Endothelial cell of umbilical vein (primary cell): Measurements from ENCODE around the gene GRWD1.

Source experiments
- EZH2 ChIP-seq: IDR thresholded peaks from 2 replicates; pipeline ENCODE4 v1.6.1; 2012; ENCODE audit warnings: borderline replicate concordance, low read depth, mild to moderate bottlenecking, moderate library complexity, low read length, inconsistent platforms; ENCODE audit not compliant: severe bottlenecking
- FOS ChIP-seq: IDR thresholded peaks from 2 replicates; pipeline ENCODE4 v1.6.1; 2011; ENCODE audit warnings: mild to moderate bottlenecking, low read length, moderate library complexity, borderline replicate concordance; ENCODE audit not compliant: insufficient read depth
- JUN ChIP-seq: IDR thresholded peaks from 2 replicates; pipeline ENCODE4 v1.6.1; 2011; ENCODE audit warnings: borderline replicate concordance, low read depth; ENCODE audit not compliant: insufficient read length, insufficient read depth
- MAX ChIP-seq: IDR thresholded peaks from 2 replicates; pipeline ENCODE4 v1.6.1; 2011; ENCODE audit not compliant: insufficient read depth, insufficient read length
- POLR2A ChIP-seq: IDR thresholded peaks from 2 replicates; pipeline ENCODE4 v1.6.1; 2012; ENCODE audit warnings: low read depth, mild to moderate bottlenecking, control low read depth, low read length
- TF ChIP-seq, protein P1 (sequence below), 2 donors: IDR thresholded peaks; 1 replicate in 1 of 2; 2 replicates in 1 of 2; pipeline ENCODE4 v1.5.1; 2011; ENCODE audit warnings: low read length in 2 of 2, mild to moderate bottlenecking in 2 of 2, moderate library complexity in 2 of 2, control low read depth in 1 of 2, inconsistent platforms in 1 of 2, low read depth in 1 of 2; ENCODE audit not compliant: insufficient read depth in 1 of 2; ENCODE audit errors: extremely low read depth in 1 of 2

- TF ChIP-seq EZH2 (no peak), FOS (no peak), POLR2A (no peak), MAX (no peak), JUN (no peak)
- TF ChIP-seq, protein P1, sequence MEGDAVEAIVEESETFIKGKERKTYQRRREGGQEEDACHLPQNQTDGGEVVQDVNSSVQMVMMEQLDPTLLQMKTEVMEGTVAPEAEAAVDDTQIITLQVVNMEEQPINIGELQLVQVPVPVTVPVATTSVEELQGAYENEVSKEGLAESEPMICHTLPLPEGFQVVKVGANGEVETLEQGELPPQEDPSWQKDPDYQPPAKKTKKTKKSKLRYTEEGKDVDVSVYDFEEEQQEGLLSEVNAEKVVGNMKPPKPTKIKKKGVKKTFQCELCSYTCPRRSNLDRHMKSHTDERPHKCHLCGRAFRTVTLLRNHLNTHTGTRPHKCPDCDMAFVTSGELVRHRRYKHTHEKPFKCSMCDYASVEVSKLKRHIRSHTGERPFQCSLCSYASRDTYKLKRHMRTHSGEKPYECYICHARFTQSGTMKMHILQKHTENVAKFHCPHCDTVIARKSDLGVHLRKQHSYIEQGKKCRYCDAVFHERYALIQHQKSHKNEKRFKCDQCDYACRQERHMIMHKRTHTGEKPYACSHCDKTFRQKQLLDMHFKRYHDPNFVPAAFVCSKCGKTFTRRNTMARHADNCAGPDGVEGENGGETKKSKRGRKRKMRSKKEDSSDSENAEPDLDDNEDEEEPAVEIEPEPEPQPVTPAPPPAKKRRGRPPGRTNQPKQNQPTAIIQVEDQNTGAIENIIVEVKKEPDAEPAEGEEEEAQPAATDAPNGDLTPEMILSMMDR (IDR thresholded peaks at IDR 0.05; ENCODE audit: extremely low read depth in 1 of 2, insufficient read depth in 1 of 2, low read depth in 1 of 2, low read length in 2 of 2) = no peak
Observed at GRCh38 chr19:48418317-48419064, 27.3 kb upstream of the GRWD1 start.
